Measurements from ENCODE around the gene IL15RA. TPM values are rescaled to one million over a fixed set of nuclear protein-coding genes. Genes with fewer than 3 reads are reported as not detected.

The IL15RA gene
- total and polyA plus RNA-seq, 10 of the 15 experiments (the other 5 are each of a cell fraction or from before 2014, with no cell fraction given): 2.0 to 14.8 (median 12.1) TPM

DNA sequence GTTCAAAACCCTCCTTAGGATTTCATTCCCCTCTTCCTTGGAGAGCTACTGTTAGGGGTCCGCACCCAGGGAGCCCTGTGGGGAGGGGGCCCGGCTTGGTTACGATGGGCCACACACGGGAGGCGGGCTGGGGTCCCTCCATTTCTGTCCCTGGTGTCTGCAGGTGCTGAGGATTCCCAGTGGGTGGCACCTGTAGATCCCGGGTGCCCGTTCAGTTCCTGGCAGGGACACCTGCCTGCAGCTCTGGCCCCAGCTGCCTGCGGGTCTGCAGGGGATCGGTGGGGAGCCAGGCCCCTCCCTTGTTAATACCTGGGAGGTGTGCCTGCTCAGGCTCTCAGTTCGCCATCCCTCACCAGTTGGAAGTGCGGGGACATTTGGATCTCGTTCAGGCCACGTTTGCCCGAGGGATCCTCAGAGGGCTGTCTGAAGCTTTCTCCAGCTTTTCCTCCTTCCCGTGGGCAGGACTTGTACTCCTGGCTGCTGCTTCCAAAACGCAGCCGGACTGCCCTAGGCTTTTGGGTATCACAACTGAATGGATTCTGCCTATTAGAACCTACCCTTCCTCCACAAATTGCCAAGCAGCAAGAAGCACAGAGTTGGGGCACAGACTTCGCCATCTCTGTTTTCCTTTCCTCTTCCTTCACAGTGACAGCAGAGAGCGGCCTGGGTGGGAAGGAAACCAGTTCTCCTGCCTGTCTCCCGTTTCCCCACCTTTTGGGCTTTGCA is 22.3 kb upstream of the IL15RA start (continued):
- no peak for TF ChIP-seq KDM1A (IDR thresholded peaks at IDR 0.05; ENCODE audit: borderline replicate concordance)
- no peak for TF ChIP-seq USF1 (IDR thresholded peaks at IDR 0.05; ENCODE audit: borderline replicate concordance, extremely low read length, insufficient read depth, low read depth, low read length)
- TF ChIP-seq SUPT20H (IDR thresholded peaks at IDR 0.05; ENCODE audit: borderline replicate concordance, control insufficient read depth, low read depth, low read length): no peak
- TF ChIP-seq SIX5 (IDR thresholded peaks at IDR 0.05; ENCODE audit: low read depth, low read length, severe bottlenecking): no peak
- no peak for TF ChIP-seq SMAD5 (IDR thresholded peaks at IDR 0.05; ENCODE audit: low read depth)

- Histone ChIP-seq H3K9ac (ENCODE audit: control insufficient read depth, insufficient read depth, low read length) (no peak overlapping the region), H3K27ac (ENCODE audit: control insufficient read depth, insufficient read depth) (no peak overlapping the region), H2AFZ (ENCODE audit: control insufficient read depth, low read depth, low read length) (no peak overlapping the region), H4K20me1 (ENCODE audit: control insufficient read depth, insufficient read depth) (no peaks in the 10 kb centered on the region), H3K36me3 (ENCODE audit: control insufficient read depth in 2 of 2, insufficient read depth in 2 of 2, low read length in 1 of 2) (no peaks in the 10 kb centered on the region), H3K4me2 (ENCODE audit: control insufficient read depth, insufficient read depth) (no peak overlapping the region), H3K9me3 (replicated peaks; ENCODE audit: control insufficient read depth, insufficient read depth, low read length) (peaks cover 3% of the 10 kb centered on the region; the same call in 2 of the 3 replicates), H3K4me3 (no peak overlapping the region), H3K4me1 (ENCODE audit: control insufficient read depth, insufficient read depth, low read length) (no peaks in the 10 kb centered on the region), H3K27me3 (replicated peaks in 1 of 2; ENCODE audit: control insufficient read depth in 2 of 2, insufficient read depth in 2 of 2, low read length in 1 of 2) (peaks cover 0 to 1% of the 10 kb centered on the region in 2 experiments; a peak in 1 of 4 replicates), H3K79me2 (ENCODE audit: control insufficient read depth, insufficient read depth, low read length) (no peaks in the 10 kb centered on the region)
- POLR2A ChIA-PET: no interaction called here
- intact Hi-C loops (cut with micrococcal nuclease; ENCODE audit: unreplicated experiment) (no loop called here), in situ Hi-C loops (cut with MboI) (no loop called here)
- BruUV-seq (replicated peaks): no TSS peak
- FAIRE-seq (no peak), DNase-seq (ENCODE audit: low read depth, low spot score) (no peak), ATAC-seq (no peak)
- RAD21 ChIA-PET (ENCODE audit: unreplicated experiment): interaction anchor here (0.5 kb wide), 1 partner anchor 404 kb away, joined by 4 read pairs; no protein-coding TSS in a partner anchor
- WGBS (ENCODE audit: insufficient coverage, insufficient replicate concordance, low lambda C conversion rate, missing lambda C conversion rate): 53% methylated on average over 4 of the region's 4 CpGs
- CTCF ChIA-PET: no interaction called here
- SMC1A ChIA-PET (ENCODE audit: uncharacterized antibody, unreplicated experiment): no interaction called here
- TF ChIP-seq CTCF (IDR thresholded peaks at IDR 0.05 in 2 of 3, conservative IDR thresholded peaks at IDR 0.05 in 1 of 3; ENCODE audit: control insufficient read depth in 2 of 3, extremely low read depth in 1 of 3, insufficient read depth in 1 of 3, low read depth in 3 of 3, low read length in 3 of 3): no peak
- no peak for TF ChIP-seq GATAD2B (conservative IDR thresholded peaks at IDR 0.05; ENCODE audit: low read depth)
- no peak for TF ChIP-seq E2F4 (IDR thresholded peaks at IDR 0.05; ENCODE audit: low read depth, low read length)
- no peak for TF ChIP-seq MEF2A (IDR thresholded peaks at IDR 0.05; ENCODE audit: insufficient read depth, low read depth, low read length)
- TF ChIP-seq RBBP5 (conservative IDR thresholded peaks at IDR 0.05): no peak
- TF ChIP-seq ZBED1 (IDR thresholded peaks at IDR 0.05; ENCODE audit: borderline replicate concordance): no peak
- TF ChIP-seq IKZF1 (conservative IDR thresholded peaks at IDR 0.05): no peak
- no peak for TF ChIP-seq PAX8 (IDR thresholded peaks at IDR 0.05)
- no peak for TF ChIP-seq ZNF687 (IDR thresholded peaks at IDR 0.05)
Observed at GRCh38 chr10:5996696-5997095, 19.4 kb upstream of the IL15RA start.

All from GM12878 (cell line).